ENCODE measurements around the gene USP13.
A peak's percentile ranks its signal among the peaks of the same experiment; 100 is the strongest.

The USP13 gene

DNA sequence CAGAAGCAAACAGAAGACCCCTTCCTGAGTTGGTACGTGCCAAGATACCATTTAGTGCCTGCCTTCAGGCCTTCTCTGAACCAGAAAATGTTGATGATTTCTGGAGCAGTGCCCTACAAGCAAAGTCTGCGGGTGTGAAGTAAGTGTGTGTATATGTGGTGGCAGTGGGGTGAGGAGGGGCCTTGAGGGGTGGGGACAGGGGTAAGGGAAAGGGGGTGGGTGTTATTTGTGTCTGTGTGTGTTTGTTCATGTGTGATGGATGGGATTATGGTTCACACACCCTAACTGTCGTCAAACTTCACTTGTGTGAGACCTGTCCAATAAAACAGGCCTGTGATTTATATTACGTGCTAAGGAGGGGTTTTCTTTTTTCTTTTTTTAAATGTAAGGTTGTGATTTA, 92.2 kb downstream of the USP13 start:
- Histone ChIP-seq H3K36me3 (replicated peaks; ENCODE audit: low read depth, low read length) (peaks cover 16% of the 10 kb centered on the region), H3K4me1 (ENCODE audit: low read length) (no peaks in the 10 kb centered on the region), H2AFZ (ENCODE audit: low read depth, low read length) (no peak overlapping the region), H3K27me3 (ENCODE audit: low read depth, low read length) (no peaks in the 10 kb centered on the region), H3K27ac (ENCODE audit: low read length) (no peak overlapping the region), H3K9ac (ENCODE audit: low read length) (no peak overlapping the region), H3K9me3 (ENCODE audit: insufficient read depth, low read length) (no peaks in the 10 kb centered on the region), H3K4me3 (ENCODE audit: low read length) (no peak overlapping the region), H3K4me2 (ENCODE audit: low read length) (no peak overlapping the region), H3K79me2 (ENCODE audit: low read length) (no peaks in the 10 kb centered on the region), H4K20me1 (ENCODE audit: insufficient read depth, low read length) (no peaks in the 10 kb centered on the region)
- TF ChIP-seq EZH2phosphoT487 (IDR thresholded peaks at IDR 0.05; ENCODE audit: low read depth), result no peak

GRCh38 chr3:179745716-179746115, 92.9 kb downstream of the USP13 start:
- Histone ChIP-seq H3K36me3 (replicated peaks; ENCODE audit: low read depth, low read length) (peaks cover 16% of the 10 kb centered on the region), H3K79me2 (ENCODE audit: low read length) (no peaks in the 10 kb centered on the region), H3K4me2 (ENCODE audit: low read length) (no peak overlapping the region), H2AFZ (ENCODE audit: low read depth, low read length) (no peak overlapping the region), H3K4me3 (ENCODE audit: low read length) (no peak overlapping the region), H3K27me3 (ENCODE audit: low read depth, low read length) (no peaks in the 10 kb centered on the region), H3K4me1 (ENCODE audit: low read length) (no peaks in the 10 kb centered on the region), H3K9me3 (ENCODE audit: insufficient read depth, low read length) (no peaks in the 10 kb centered on the region), H4K20me1 (ENCODE audit: insufficient read depth, low read length) (no peaks in the 10 kb centered on the region), H3K9ac (ENCODE audit: low read length) (no peak overlapping the region), H3K27ac (ENCODE audit: low read length) (no peak overlapping the region)
- TF ChIP-seq, protein P1, sequence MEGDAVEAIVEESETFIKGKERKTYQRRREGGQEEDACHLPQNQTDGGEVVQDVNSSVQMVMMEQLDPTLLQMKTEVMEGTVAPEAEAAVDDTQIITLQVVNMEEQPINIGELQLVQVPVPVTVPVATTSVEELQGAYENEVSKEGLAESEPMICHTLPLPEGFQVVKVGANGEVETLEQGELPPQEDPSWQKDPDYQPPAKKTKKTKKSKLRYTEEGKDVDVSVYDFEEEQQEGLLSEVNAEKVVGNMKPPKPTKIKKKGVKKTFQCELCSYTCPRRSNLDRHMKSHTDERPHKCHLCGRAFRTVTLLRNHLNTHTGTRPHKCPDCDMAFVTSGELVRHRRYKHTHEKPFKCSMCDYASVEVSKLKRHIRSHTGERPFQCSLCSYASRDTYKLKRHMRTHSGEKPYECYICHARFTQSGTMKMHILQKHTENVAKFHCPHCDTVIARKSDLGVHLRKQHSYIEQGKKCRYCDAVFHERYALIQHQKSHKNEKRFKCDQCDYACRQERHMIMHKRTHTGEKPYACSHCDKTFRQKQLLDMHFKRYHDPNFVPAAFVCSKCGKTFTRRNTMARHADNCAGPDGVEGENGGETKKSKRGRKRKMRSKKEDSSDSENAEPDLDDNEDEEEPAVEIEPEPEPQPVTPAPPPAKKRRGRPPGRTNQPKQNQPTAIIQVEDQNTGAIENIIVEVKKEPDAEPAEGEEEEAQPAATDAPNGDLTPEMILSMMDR (IDR thresholded peaks at IDR 0.05; ENCODE audit: low read depth, low read length), result no peak
- no peak for TF ChIP-seq EZH2phosphoT487 (IDR thresholded peaks at IDR 0.05; ENCODE audit: low read depth)

- no peaks in the 10 kb centered on the region for H3K9me3 ChIP-seq (ENCODE audit: insufficient read depth, low read length)
- TF ChIP-seq, protein P1 (IDR thresholded peaks at IDR 0.05; ENCODE audit: low read depth, low read length), result peak; percentile 48
- TF ChIP-seq EZH2phosphoT487 (IDR thresholded peaks at IDR 0.05; ENCODE audit: low read depth), result no peak
- no peaks in the 10 kb centered on the region for H3K27me3 ChIP-seq (ENCODE audit: low read depth, low read length)
- no peaks in the 10 kb centered on the region for H4K20me1 ChIP-seq (ENCODE audit: insufficient read depth, low read length)
- H3K9ac ChIP-seq (ENCODE audit: low read length), result no peak overlapping the region
- H3K4me2 ChIP-seq (ENCODE audit: low read length), result no peak overlapping the region
- H3K4me1 ChIP-seq (ENCODE audit: low read length), result no peaks in the 10 kb centered on the region
- no peak overlapping the region for H2AFZ ChIP-seq (ENCODE audit: low read depth, low read length)
- peaks cover 7% of the 10 kb centered on the region for H3K36me3 ChIP-seq (replicated peaks; ENCODE audit: low read depth, low read length)
- no peak overlapping the region for H3K4me3 ChIP-seq (ENCODE audit: low read length)
- H3K79me2 ChIP-seq (ENCODE audit: low read length), result no peaks in the 10 kb centered on the region
- no peak overlapping the region for H3K27ac ChIP-seq (ENCODE audit: low read length)
These were observed 98.0 kb downstream of the USP13 start for GRCh38 chr3:179750720-179751328.

- no peak overlapping the region for H2AFZ ChIP-seq (ENCODE audit: low read depth, low read length)
- TF ChIP-seq, protein P1 (IDR thresholded peaks at IDR 0.05; ENCODE audit: low read depth, low read length), result no peak
- no peak for TF ChIP-seq EZH2phosphoT487 (IDR thresholded peaks at IDR 0.05; ENCODE audit: low read depth)
- no peak overlapping the region for H3K4me2 ChIP-seq (ENCODE audit: low read length)
- H3K9me3 ChIP-seq (ENCODE audit: insufficient read depth, low read length), result no peaks in the 10 kb centered on the region
- no peaks in the 10 kb centered on the region for H3K79me2 ChIP-seq (ENCODE audit: low read length)
- no peaks in the 10 kb centered on the region for H3K27me3 ChIP-seq (ENCODE audit: low read depth, low read length)
- H3K27ac ChIP-seq (ENCODE audit: low read length), result no peak overlapping the region
- H3K4me3 ChIP-seq (ENCODE audit: low read length), result no peak overlapping the region
- H3K36me3 ChIP-seq (replicated peaks; ENCODE audit: low read depth, low read length), result peaks cover 43% of the 10 kb centered on the region
- no peak overlapping the region for H3K9ac ChIP-seq (ENCODE audit: low read length)
- no peaks in the 10 kb centered on the region for H4K20me1 ChIP-seq (ENCODE audit: insufficient read depth, low read length)
- no peaks in the 10 kb centered on the region for H3K4me1 ChIP-seq (ENCODE audit: low read length)
These were observed 108.1 kb downstream of the USP13 start for GRCh38 chr3:179760944-179761343.

All from OCI-LY3 (cell line).